H9 (cell line): Measurements from ENCODE around the gene SHH. TPM values are rescaled to one million over a fixed set of nuclear protein-coding genes. Genes with fewer than 3 reads are reported as not detected.
A peak's percentile ranks its signal among the peaks of the same experiment; 100 is the strongest.

Source experiments
- DNase-seq: peaks from one replicate; pipeline ENCODE4 v3.0.0-alpha.2; 2017
- H2AFZ ChIP-seq: one replicate; pipeline ENCODE4 v1.6.1; 2013; ENCODE audit warnings: mild to moderate bottlenecking, low read length, control low read depth, moderate library complexity
- H2AK5ac ChIP-seq: 2 replicates; pipeline ENCODE4 v1.6.1; 2013; ENCODE audit warnings: low read length, control low read depth, mixed read lengths; ENCODE audit not compliant: insufficient read length
- H2BK120ac ChIP-seq: one replicate; pipeline ENCODE4 v1.6.1; 2013; ENCODE audit warnings: low read depth, mild to moderate bottlenecking, low read length, control low read depth, inconsistent platforms; ENCODE audit not compliant: poor library complexity, severe bottlenecking
- H2BK12ac ChIP-seq: 2 replicates; pipeline ENCODE4 v1.6.1; 2013; ENCODE audit warnings: low read length, control low read depth, mixed read lengths, low read depth; ENCODE audit not compliant: insufficient read length
- H2BK15ac ChIP-seq: 2 replicates; pipeline ENCODE4 v1.6.1; 2013; ENCODE audit warnings: low read depth, low read length, control low read depth
- H2BK20ac ChIP-seq: one replicate; pipeline ENCODE4 v1.6.1; 2013; ENCODE audit warnings: low read depth, mild to moderate bottlenecking, low read length, control low read depth, inconsistent platforms; ENCODE audit not compliant: poor library complexity, severe bottlenecking
- H2BK5ac ChIP-seq: 2 replicates; pipeline ENCODE4 v1.6.1; 2013; ENCODE audit warnings: low read length, control low read depth, mixed read lengths; ENCODE audit not compliant: insufficient read length
- H3K14ac ChIP-seq: 2 replicates; pipeline ENCODE4 v1.6.1; 2013; ENCODE audit warnings: low read length, control low read depth; ENCODE audit not compliant: insufficient read depth
- H3K18ac ChIP-seq: 2 replicates; pipeline ENCODE4 v1.6.1; 2013; ENCODE audit warnings: low read depth, mild to moderate bottlenecking, mixed read lengths, low read length, control low read depth; ENCODE audit not compliant: insufficient read length
- H3K23ac ChIP-seq: 2 replicates; pipeline ENCODE4 v1.6.1; 2013; ENCODE audit warnings: low read length, control low read depth, mixed read lengths, low read depth; ENCODE audit not compliant: insufficient read length
- H3K23me2 ChIP-seq: 2 replicates; pipeline ENCODE4 v1.6.1; 2013; ENCODE audit warnings: low read depth, mild to moderate bottlenecking, mixed read lengths, low read length, control low read depth; ENCODE audit not compliant: insufficient read length, poor library complexity, severe bottlenecking
- H3K27ac ChIP-seq: 2 replicates; pipeline ENCODE4 v1.5.1; 2013; ENCODE audit warnings: low read length, control low read depth, mixed read lengths, low read depth; ENCODE audit not compliant: insufficient read length
- H3K27me3 ChIP-seq: 2 replicates; pipeline ENCODE4 v1.6.1; 2013; ENCODE audit warnings: low read length, control low read depth, inconsistent platforms; ENCODE audit not compliant: insufficient read depth
- H3K4ac ChIP-seq: 2 replicates; pipeline ENCODE4 v1.6.1; 2013; ENCODE audit warnings: low read depth, mild to moderate bottlenecking, control low read depth, inconsistent platforms, low read length, moderate library complexity
- H3K4me1 ChIP-seq: 2 replicates; pipeline ENCODE4 v1.6.1; 2013; ENCODE audit warnings: low read length, control low read depth, inconsistent platforms; ENCODE audit not compliant: insufficient read depth
- H3K4me2 ChIP-seq: 2 replicates; pipeline ENCODE4 v1.6.1; 2013; ENCODE audit warnings: low read length, control low read depth, mixed read lengths; ENCODE audit not compliant: insufficient read length, insufficient read depth
- H3K56ac ChIP-seq: 2 replicates; pipeline ENCODE4 v1.6.1; 2013; ENCODE audit warnings: low read depth, mild to moderate bottlenecking, mixed read lengths, low read length, control low read depth; ENCODE audit not compliant: insufficient read length
- H3K79me1 ChIP-seq: 2 replicates; pipeline ENCODE4 v1.6.1; 2013; ENCODE audit warnings: low read depth, mild to moderate bottlenecking, moderate library complexity, low read length, control low read depth, inconsistent platforms; ENCODE audit not compliant: insufficient read depth, poor library complexity, severe bottlenecking
- H3K79me2 ChIP-seq: 2 replicates; pipeline ENCODE4 v1.6.1; 2013; ENCODE audit warnings: low read length, control low read depth, inconsistent platforms; ENCODE audit not compliant: insufficient read depth
- H3K9ac ChIP-seq: 2 replicates; pipeline ENCODE4 v1.6.1; 2013; ENCODE audit warnings: low read length, control low read depth, mixed read lengths; ENCODE audit not compliant: insufficient read length; ENCODE audit errors: extremely low read depth
- H3K9me3 ChIP-seq: one replicate; pipeline ENCODE4 v1.6.1; 2013; ENCODE audit warnings: low read depth, low read length, inconsistent platforms; ENCODE audit not compliant: control insufficient read depth
- H3T11ph ChIP-seq: one replicate; pipeline ENCODE4 v1.6.1; 2013; ENCODE audit warnings: mild to moderate bottlenecking, low read length, control low read depth, inconsistent platforms
- H4K20me1 ChIP-seq: one replicate; pipeline ENCODE4 v1.6.1; 2013; ENCODE audit not compliant: control insufficient read depth, insufficient read length, insufficient read depth
- H4K5ac ChIP-seq: 2 replicates; pipeline ENCODE4 v1.6.1; 2013; ENCODE audit warnings: low read depth, mild to moderate bottlenecking, mixed read lengths, low read length, control low read depth; ENCODE audit not compliant: insufficient read length
- H4K8ac ChIP-seq: replicated peaks from 2 replicates; pipeline ENCODE4 v1.6.1; 2013; ENCODE audit warnings: low read length, control low read depth, mixed read lengths, low read depth; ENCODE audit not compliant: insufficient read length
- H4K91ac ChIP-seq: 2 replicates; pipeline ENCODE4 v1.6.1; 2013; ENCODE audit warnings: low read depth, mild to moderate bottlenecking, moderate library complexity, mixed read lengths, low read length, control low read depth; ENCODE audit not compliant: insufficient read length
- H3K27ac Mint-ChIP-seq, 3 experiments: 2 replicates in 2 of 3; 3 replicates in 1 of 3; pipeline ENCODE4 v1.8.0; 2020 to 2021; ENCODE audit warnings: mixed read lengths in 3 of 3, mild to moderate bottlenecking in 1 of 3, moderate library complexity in 1 of 3
- H3K27me3 Mint-ChIP-seq: 2 replicates; pipeline ENCODE4 v1.8.0; 2021; ENCODE audit warnings: low read depth, mild to moderate bottlenecking, moderate library complexity, mixed read lengths
- H3K36me3 Mint-ChIP-seq, 3 experiments: 2 replicates in 2 of 3; 3 replicates in 1 of 3; pipeline ENCODE4 v1.8.0; 2020 to 2021; ENCODE audit warnings: low read depth in 3 of 3, mixed read lengths in 3 of 3; ENCODE audit not compliant: insufficient read depth in 1 of 3
- H3K4me1 Mint-ChIP-seq, 2 experiments: 2 replicates each; pipeline ENCODE4 v1.8.0; 2020; ENCODE audit warnings: mixed read lengths in 2 of 2
- H3K4me3 Mint-ChIP-seq, 2 experiments: 2 replicates in 1 of 2; 3 replicates in 1 of 2; pipeline ENCODE4 v1.8.0; 2020 to 2021; ENCODE audit warnings: mild to moderate bottlenecking in 2 of 2, mixed read lengths in 2 of 2, moderate library complexity in 1 of 2
- H3K9me3 Mint-ChIP-seq, 2 experiments: 2 replicates in 1 of 2; 3 replicates in 1 of 2; pipeline ENCODE4 v1.8.0; 2020; ENCODE audit warnings: mild to moderate bottlenecking in 2 of 2, mixed read lengths in 2 of 2, moderate library complexity in 1 of 2
- WGBS: extraction: QIAGEN DNeasy Blood & Tissue Kit; methylation state at CpG from one replicate; pipeline ENCODE4 v1.1.7; 2013; ENCODE audit warnings: missing lambda C conversion rate, low lambda C conversion rate, mixed read lengths; ENCODE audit not compliant: insufficient read length; ENCODE audit errors: extremely low coverage; 5-methylcytosine and 5-hydroxymethylcytosine counted together
- total RNA-seq: library from RNA; stranded (reverse); gene quantifications from 2 replicates; pipeline ENCODE4 v1.2.1, GENCODE V29; 2021
- TF ChIP-seq, protein P1 (sequence below): fragments of 200-600 bp; sonication (generic); conservative IDR thresholded peaks from 3 replicates; pipeline ENCODE4 v1.8.0; 2021; ENCODE audit warnings: antibody characterized with exemption, mild to moderate bottlenecking

Gene SHH
- total RNA-seq, 1 experiment from 2014 or later = 0.07 TPM

DNA sequence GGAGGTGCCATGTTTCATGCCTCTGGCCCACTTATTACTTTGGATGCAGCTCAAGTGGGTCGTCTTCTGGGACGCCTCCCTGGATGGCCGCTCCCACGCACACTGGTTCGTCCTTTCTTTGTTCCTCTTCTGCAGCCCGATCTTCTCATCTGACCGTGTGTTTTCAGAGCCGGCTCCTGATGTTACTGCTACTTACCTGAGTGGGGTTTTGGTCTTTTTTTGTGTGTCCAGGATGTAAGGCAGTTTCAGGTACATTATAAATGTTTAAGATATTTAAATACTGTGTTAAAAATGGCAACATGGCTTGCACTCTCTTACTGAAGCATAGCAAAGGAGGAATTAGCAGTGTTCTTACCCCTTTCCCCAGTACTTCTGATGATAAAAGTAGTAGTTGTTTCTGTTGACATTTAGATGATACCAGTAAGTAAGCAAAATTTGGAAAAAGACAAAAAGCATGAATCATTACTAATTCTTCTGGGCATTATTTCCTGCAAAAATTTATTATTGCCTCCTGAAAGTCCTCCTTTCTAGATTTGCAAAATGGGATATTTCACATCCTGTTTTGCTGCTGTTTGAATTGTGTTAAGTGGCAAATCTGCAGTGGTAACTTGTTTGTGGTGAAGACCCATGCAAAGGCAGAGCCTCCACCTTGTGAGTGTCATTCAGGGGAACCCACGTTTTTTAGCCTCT is 59.4 kb downstream of the SHH start:
- Mint-ChIP-seq H3K4me3 (no peak overlapping the region; a peak in 1 of 5 replicates), H3K27me3 (no peaks in the 10 kb centered on the region), H3K9me3 (peaks cover 6 to 7% of the 10 kb centered on the region in 2 experiments; a peak in 3 of 5 replicates), H3K4me1 (peaks cover 35 to 37% of the 10 kb centered on the region in 2 experiments), H3K27ac (peak overlapping the region in 2 of 3 experiments; percentile 22 to 35; a peak in 4 of 7 replicates), H3K36me3 (peaks cover 19 to 22% (median 22%) of the 10 kb centered on the region in 3 experiments)
- Histone ChIP-seq H3K9me3 (no peaks in the 10 kb centered on the region), H3K18ac (no peak overlapping the region), H2BK120ac (no peak overlapping the region), H2AFZ (no peak overlapping the region), H4K8ac (no peak overlapping the region), H2BK15ac (no peak overlapping the region), H3K4me2 (no peak overlapping the region), H2BK12ac (no peak overlapping the region), H2AK5ac (no peak overlapping the region), H3T11ph (no peak overlapping the region), H3K27me3 (no peaks in the 10 kb centered on the region), H4K91ac (no peak overlapping the region), H3K79me2 (peaks cover 8% of the 10 kb centered on the region; the same call in 1 of the 2 replicates), H3K27ac (no peak overlapping the region), H4K5ac (no peak overlapping the region), H3K23me2 (no peaks in the 10 kb centered on the region), H3K14ac (no peak overlapping the region), H3K9ac (no peak overlapping the region), H3K4me1 (no peaks in the 10 kb centered on the region; the same call in 1 of the 2 replicates), H3K23ac (no peak overlapping the region), H4K20me1 (no peaks in the 10 kb centered on the region), H3K79me1 (peaks cover 14% of the 10 kb centered on the region), H3K56ac (no peak overlapping the region), H2BK5ac (no peak overlapping the region), H2BK20ac (no peak overlapping the region), H3K4ac (no peak overlapping the region)
- TF ChIP-seq, protein P1, sequence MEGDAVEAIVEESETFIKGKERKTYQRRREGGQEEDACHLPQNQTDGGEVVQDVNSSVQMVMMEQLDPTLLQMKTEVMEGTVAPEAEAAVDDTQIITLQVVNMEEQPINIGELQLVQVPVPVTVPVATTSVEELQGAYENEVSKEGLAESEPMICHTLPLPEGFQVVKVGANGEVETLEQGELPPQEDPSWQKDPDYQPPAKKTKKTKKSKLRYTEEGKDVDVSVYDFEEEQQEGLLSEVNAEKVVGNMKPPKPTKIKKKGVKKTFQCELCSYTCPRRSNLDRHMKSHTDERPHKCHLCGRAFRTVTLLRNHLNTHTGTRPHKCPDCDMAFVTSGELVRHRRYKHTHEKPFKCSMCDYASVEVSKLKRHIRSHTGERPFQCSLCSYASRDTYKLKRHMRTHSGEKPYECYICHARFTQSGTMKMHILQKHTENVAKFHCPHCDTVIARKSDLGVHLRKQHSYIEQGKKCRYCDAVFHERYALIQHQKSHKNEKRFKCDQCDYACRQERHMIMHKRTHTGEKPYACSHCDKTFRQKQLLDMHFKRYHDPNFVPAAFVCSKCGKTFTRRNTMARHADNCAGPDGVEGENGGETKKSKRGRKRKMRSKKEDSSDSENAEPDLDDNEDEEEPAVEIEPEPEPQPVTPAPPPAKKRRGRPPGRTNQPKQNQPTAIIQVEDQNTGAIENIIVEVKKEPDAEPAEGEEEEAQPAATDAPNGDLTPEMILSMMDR = no peak
- no peak for DNase-seq
- WGBS = no CpG with 5 or more reads among the region's 9 CpGs
